Measurements from ENCODE around the gene SPTLC1.
"Not testable (repeated sequence)": the region's sequence is repeated elsewhere in the genome, so short reads cannot be mapped to it uniquely, and the experiment has no call there.

The SPTLC1 gene

GRCh38 chr9:92026206-92027002 is 88.8 kb downstream of the SPTLC1 start:
- DNase-seq = no peak

GRCh38 chr9:92021785-92022541 is 93.2 kb downstream of the SPTLC1 start:
- not testable (repeated sequence) for DNase-seq

DNA sequence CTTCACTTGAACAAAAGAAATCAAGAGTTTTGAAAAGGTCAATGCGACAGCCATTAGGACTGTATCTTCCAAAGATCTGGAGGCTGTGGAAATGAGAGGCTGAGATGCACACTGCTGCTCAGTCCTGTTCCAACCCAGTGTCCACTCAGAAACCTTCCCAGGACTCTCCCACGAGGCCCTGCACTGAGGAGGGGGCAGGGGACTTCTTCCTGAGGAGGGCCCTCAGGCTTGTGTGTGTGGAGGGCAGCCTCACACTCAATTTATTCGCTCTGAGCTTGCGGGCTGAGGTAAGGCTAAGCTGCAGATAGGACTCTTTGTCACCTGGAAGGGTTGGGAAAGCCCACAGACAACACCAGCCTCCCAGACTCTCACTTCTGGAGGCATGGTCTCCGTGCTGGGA is 95.6 kb downstream of the SPTLC1 start:
- no peak for DNase-seq

GRCh38 chr9:92010705-92011536 is 104.3 kb downstream of the SPTLC1 start:
- DNase-seq = no peak

GRCh38 chr9:92010253-92010652 is 105.0 kb downstream of the SPTLC1 start:
- not testable (repeated sequence) for DNase-seq

DNA sequence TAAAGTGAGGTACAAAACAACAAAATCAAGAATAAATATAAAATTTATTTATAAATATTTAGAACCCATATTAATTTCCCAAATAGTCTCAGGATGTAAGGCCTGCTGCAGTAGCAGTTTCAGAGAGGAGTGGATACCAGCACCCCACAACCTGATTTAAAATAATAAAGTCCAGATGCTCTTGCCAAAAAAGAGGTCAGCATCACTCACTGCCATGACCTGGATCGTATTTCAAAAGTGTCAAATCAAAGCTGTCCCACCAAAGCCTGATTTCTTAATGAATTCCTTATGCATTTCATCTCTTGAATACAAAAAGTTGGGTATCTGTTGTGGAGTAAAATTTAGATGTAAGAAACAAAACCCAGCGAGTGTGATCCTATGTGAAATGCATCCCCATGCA is 107.2 kb downstream of the SPTLC1 start:
- no peak for DNase-seq

- DNase-seq = no peak
Measured at GRCh38 chr9:92004045-92004392, 111.2 kb downstream of the SPTLC1 start.

GRCh38 chr9:92003308-92004044 is 111.7 kb downstream of the SPTLC1 start:
- no peak for DNase-seq

- DNase-seq = not testable (repeated sequence)
Measured at GRCh38 chr9:92001948-92002347, 113.3 kb downstream of the SPTLC1 start.

DNA sequence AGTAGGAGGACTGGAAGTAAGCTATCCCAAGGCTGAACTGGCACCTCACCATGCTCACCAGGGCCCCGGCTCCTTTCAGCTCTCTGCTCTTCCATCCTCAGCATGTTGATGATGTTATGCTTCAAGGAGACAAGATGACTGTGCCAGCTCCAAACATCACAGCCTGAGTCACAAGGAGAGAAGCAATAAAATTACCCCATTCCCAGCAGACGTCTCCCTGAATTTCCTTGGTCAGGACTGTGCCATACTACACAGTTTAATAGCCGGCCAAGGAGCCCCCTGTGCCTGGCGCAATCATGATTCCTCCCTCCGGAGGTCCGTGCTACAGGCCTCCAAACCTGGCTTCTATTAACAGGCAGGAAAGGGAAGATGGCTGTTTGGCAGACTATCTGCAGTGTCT is 114.0 kb downstream of the SPTLC1 start:
- no peak for DNase-seq

DNA sequence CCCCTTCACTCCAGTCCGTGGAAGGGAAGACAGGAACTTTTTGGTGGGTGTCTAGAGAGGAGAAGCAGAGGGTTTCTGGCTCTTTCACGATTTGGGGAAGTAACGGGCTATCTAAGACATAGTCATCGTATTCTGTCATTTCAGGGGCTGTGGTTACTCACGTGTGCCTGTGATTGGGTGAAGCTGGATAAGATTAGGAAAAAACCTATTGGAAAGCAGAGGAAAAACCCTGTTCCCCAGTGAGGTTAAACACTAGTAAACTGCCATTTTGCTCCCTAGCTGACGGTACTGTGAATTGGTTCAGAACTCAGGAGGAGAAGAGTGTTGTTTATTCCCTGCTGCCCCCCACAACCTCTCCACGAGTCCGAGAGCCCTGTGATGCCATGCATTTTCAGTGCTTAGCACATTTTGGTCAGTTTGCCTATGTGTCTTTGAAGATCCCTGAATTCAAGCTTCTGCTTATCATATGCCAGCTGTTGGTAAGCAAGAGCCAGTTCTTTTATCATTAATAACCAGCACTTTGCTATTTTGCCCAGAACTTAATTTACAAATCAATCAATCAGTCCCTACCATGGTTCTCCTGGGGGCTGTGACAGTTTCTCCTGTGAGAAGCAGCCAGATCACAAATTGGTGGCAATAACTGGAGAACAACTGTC is 120.1 kb downstream of the SPTLC1 start:
- DNase-seq = no peak

GRCh38 chr9:91994422-91994821 is 120.8 kb downstream of the SPTLC1 start:
- no peak for DNase-seq

DNA sequence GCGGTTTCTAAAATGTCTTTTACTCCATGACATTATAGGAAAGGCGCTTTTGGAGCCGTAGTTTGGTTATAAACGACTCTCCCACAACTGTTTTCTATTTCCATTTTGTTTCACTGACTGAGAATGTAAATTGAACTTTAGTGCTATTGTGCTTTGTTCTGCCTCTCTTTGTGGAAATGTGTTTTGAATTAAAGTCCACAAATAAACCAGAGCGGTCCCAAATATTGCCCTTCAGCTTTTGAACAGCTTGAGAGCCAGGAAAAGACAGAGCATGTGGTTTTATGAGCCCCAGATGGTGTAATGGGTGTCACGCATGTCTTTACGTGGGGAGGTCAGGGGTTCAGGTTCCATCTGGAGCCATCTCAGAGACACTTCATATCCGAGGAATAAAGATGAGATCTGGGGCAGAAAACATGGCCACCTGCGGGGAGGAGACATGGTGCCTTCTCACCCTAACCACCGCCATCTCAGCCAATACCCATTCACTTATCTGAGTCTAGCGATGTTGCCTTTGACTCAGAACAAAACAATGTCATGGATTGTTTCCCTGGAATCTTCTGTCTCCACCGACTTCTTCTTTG is 122.7 kb downstream of the SPTLC1 start:
- DNase-seq = no peak

GRCh38 chr9:91991721-91992341 is 123.4 kb downstream of the SPTLC1 start:
- no peak for DNase-seq

DNA sequence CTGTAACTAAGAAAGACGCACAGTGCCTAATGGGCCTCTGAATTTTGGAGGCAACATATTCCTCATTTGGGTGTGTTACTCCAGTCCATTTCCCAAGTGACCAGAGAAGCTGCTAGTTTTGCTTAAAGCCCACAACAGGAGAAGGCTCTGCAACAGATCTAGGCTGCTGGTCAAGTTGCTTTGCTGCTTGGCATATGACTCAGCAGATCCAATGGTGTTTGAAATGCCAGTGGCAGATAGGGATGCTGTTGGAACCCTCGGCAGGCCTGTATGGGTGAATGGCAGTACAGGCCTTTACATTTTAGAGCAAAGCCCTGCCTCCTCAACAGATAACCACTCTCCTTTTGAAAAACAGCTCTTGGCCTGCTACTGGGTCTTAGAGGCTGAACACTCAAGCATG is 129.0 kb downstream of the SPTLC1 start:
- DNase-seq = no peak

- no peak for DNase-seq
Measured at GRCh38 chr9:91985692-91986091, 129.5 kb downstream of the SPTLC1 start.

All from activated gamma-delta T cell treated with Interleukin-2 at 50 U/mL for 16 hours (primary cell).